Measurements from ENCODE around the gene XAB2.

Gene XAB2

GRCh38 chr19:7629347-7630054 lies at the start of gene XAB2, which contains the start of gene PET100:
TSS of gene XAB2 (minus strand) at chr19:7629545. CDS start at chr19:7629527, 18 bp downstream.
TSS of gene PET100 (plus strand) at chr19:7629793. CDS start at chr19:7629834, 41 bp downstream.
- DNase-seq: peak; percentile 98

- DNase-seq: peak; percentile 51
These were observed 48.4 kb upstream of the XAB2 start for GRCh38 chr19:7677669-7678311.

GRCh38 chr19:7676854-7677253 lies 47.5 kb upstream of the XAB2 start, which contains the start of gene MCEMP1:
TSS of gene MCEMP1 (plus strand) at chr19:7677090. CDS start at chr19:7677121, 31 bp downstream.
- DNase-seq: peak; percentile 28

- peak; percentile 36 for DNase-seq
These were observed 47.0 kb upstream of the XAB2 start for GRCh38 chr19:7676376-7676775.

GRCh38 chr19:7674010-7675005 lies 45.0 kb upstream of the XAB2 start:
- DNase-seq: peak; percentile 76

GRCh38 chr19:7672522-7672921 lies 43.2 kb upstream of the XAB2 start:
- DNase-seq: peak; percentile 15

GRCh38 chr19:7670790-7671189 lies 41.4 kb upstream of the XAB2 start:
- no peak for DNase-seq

- peak; percentile 65 for DNase-seq
These were observed 40.9 kb upstream of the XAB2 start for GRCh38 chr19:7670150-7670783.

GRCh38 chr19:7669641-7670040 lies 40.3 kb upstream of the XAB2 start:
- DNase-seq: no peak

- DNase-seq: no peak
These were observed 39.5 kb upstream of the XAB2 start, which contains the start of gene RETN for GRCh38 chr19:7668842-7669241. TSS of gene RETN (plus strand) at chr19:7669049. CDS start at chr19:7669327, 278 bp downstream.

- no peak for DNase-seq
These were observed 35.7 kb upstream of the XAB2 start for GRCh38 chr19:7665076-7665475.

- DNase-seq: no peak
These were observed 34.4 kb upstream of the XAB2 start for GRCh38 chr19:7663706-7664105.

- no peak for DNase-seq
These were observed 33.3 kb upstream of the XAB2 start for GRCh38 chr19:7662657-7663056.

- no peak for DNase-seq
These were observed 32.6 kb upstream of the XAB2 start for GRCh38 chr19:7661744-7662538.

GRCh38 chr19:7658219-7658686 lies 28.9 kb upstream of the XAB2 start:
- DNase-seq: peak; percentile 68

- DNase-seq: peak; percentile 79
These were observed 27.9 kb upstream of the XAB2 start for GRCh38 chr19:7657131-7657751.

- peak; percentile 58 for DNase-seq
These were observed 26.2 kb upstream of the XAB2 start for GRCh38 chr19:7655581-7655980.

- DNase-seq: no peak
These were observed 25.1 kb upstream of the XAB2 start for GRCh38 chr19:7654401-7654800.

GRCh38 chr19:7652061-7652641 lies 22.8 kb upstream of the XAB2 start:
- DNase-seq: peak; percentile 87

- DNase-seq: no peak
These were observed 20.8 kb upstream of the XAB2 start for GRCh38 chr19:7650148-7650547.
